PC-3 (cell line): Measurements from ENCODE around the gene DSG3.

Source experiments
- EZH2 ChIP-seq: fragments of 300-600 bp; sonication (generic); IDR thresholded peaks from one replicate; pipeline ENCODE4 v1.6.1; 2017; ENCODE audit warnings: antibody characterized with exemption, mild to moderate bottlenecking, low read length; ENCODE audit not compliant: unreplicated experiment
- TF ChIP-seq, protein P1 (sequence below): fragments of 300-600 bp; sonication (generic); conservative IDR thresholded peaks from 2 replicates; pipeline ENCODE4 v1.5.1; 2017; ENCODE audit warnings: antibody characterized with exemption, low read depth, mild to moderate bottlenecking, low read length

- TF ChIP-seq, protein P1, sequence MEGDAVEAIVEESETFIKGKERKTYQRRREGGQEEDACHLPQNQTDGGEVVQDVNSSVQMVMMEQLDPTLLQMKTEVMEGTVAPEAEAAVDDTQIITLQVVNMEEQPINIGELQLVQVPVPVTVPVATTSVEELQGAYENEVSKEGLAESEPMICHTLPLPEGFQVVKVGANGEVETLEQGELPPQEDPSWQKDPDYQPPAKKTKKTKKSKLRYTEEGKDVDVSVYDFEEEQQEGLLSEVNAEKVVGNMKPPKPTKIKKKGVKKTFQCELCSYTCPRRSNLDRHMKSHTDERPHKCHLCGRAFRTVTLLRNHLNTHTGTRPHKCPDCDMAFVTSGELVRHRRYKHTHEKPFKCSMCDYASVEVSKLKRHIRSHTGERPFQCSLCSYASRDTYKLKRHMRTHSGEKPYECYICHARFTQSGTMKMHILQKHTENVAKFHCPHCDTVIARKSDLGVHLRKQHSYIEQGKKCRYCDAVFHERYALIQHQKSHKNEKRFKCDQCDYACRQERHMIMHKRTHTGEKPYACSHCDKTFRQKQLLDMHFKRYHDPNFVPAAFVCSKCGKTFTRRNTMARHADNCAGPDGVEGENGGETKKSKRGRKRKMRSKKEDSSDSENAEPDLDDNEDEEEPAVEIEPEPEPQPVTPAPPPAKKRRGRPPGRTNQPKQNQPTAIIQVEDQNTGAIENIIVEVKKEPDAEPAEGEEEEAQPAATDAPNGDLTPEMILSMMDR: no peak
- no peak for TF ChIP-seq EZH2
Observed at GRCh38 chr18:31526374-31526773, 78.8 kb downstream of the DSG3 start.
